GM18868 (cell line): Measurements from ENCODE around the gene INAFM2.

Source experiments
- ATAC-seq: cut with Tn5 transposase; IDR thresholded peaks from one replicate; pipeline ENCODE4 v1.9.1; 2021; ENCODE audit warnings: mild to moderate bottlenecking, moderate library complexity; ENCODE audit not compliant: unreplicated experiment

INAFM2 gene

DNA sequence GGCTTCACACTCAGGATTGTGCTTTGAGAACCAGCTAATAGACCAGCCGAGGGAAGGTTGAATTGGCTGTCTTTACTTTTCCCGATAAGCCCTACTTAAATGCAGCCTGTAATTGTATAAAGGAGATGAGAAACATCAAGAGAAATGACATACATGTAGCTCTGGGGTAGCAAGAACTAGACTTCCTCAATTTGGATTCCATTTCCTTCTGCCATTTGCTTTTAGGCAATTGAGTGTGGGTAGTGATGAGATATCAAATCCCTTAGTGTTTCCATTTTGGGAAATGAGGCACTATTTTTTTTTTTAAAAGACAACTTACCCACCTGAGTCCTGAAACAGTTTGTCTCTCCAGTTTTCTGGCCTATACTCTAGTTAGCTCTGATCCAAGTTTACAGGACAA, 2.2 kb downstream of the INAFM2 start:
- no peak for ATAC-seq

GRCh38 chr15:40327457-40327856, 4.0 kb downstream of the INAFM2 start:
- ATAC-seq: no peak

GRCh38 chr15:40328176-40328575, 4.7 kb downstream of the INAFM2 start:
- no peak for ATAC-seq

- ATAC-seq: no peak
These were observed 5.3 kb downstream of the INAFM2 start for GRCh38 chr15:40328751-40329150.

DNA sequence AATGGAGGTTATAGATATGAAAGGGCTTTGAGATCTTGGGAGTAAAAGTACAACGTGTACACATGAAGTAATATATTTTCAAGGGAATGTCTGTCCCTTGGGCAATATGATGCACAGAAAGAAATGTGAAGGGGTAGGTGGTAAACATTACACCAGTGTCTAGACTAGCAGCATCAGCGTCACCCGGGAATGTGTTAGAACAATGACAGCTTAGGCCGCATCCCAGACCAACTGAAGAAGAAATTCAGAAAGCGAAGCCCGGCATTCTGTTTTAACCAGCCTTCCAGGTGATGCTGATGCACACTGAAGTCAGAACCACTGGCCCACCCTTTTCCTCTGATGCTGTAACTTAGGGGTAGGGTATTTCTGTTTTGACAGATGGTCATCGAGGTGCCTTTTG, 6.3 kb downstream of the INAFM2 start:
- no peak for ATAC-seq

- no peak for ATAC-seq
These were observed 6.9 kb downstream of the INAFM2 start for GRCh38 chr15:40330368-40330836.

GRCh38 chr15:40331026-40331425, 7.5 kb downstream of the INAFM2 start:
- ATAC-seq: no peak

GRCh38 chr15:40331637-40332036, 8.1 kb downstream of the INAFM2 start:
- no peak for ATAC-seq

DNA sequence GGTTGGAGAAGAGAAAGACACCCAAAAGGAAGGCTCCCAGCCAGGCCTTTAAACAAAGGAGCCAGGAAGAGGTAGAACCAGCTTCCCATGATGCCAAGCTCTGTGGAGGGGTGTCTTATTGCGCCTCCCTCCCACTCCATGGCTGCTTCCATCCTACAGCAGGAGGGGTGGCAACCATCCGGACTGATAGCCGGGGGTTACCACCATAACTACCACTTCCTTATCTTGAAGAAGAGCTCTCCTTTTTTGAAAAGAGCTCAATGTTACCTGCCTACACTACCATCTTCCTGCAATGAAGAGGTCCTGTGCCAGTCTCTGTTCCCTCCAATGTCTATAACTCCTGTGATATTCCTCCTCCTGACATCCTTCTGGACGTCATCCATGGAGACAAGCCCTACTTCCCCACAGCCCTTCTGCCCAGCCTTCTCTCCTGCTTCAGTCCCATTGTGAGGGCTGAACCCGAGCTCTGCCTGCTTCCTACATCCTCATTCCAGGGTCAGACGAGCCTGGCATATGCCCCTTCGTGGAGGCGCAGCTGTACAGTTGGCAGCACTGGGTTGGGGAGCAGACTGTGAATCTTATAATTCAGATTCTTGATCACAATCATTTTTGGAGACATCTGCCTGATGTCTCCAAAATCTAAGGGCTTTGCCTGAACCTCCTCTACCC, 8.8 kb downstream of the INAFM2 start:
- no peak for ATAC-seq

- ATAC-seq: peak; percentile 41
These were observed 10.5 kb downstream of the INAFM2 start for GRCh38 chr15:40333922-40334492.

- no peak for ATAC-seq
These were observed 11.0 kb downstream of the INAFM2 start for GRCh38 chr15:40334541-40334940.

GRCh38 chr15:40334941-40335795, 11.7 kb downstream of the INAFM2 start:
- ATAC-seq: no peak

DNA sequence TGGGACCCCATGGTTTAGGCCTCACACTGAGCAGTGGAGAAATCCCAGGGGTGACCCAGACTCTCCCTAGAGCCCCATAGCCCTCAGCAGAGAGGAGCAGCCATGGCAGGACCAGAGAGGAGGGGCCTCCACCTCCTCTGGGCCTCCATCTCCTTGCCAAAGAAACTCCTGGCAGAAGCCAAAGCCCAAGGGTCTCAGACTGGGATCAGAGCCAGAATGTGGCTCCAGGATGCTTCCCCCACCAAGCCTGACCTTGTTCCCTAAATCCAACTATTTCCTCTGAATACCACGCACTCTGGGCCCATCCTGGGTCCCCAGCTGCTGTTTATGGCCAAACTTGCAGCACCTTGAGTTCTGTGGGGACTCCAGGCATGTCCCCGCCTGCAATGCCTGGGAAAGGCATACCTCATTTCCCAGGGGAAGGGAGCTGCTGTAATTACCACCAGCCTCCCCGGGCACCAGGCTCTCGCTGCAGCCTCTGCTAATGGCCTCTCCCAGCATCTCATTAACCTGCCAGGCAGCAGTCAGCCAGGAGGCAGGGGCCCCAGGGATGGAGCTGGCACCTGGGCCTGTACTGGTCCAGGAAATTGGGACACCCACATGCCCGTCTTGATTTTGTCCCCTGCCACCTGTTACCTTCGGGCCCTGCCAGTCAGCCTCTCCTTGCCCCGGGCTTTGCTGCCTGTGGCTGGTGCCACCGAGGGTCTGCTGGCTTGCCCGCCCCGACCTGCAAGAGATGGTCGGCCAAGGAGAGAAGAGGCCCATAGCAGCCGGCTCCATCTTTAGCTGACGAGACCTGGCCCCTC, 12.6 kb downstream of the INAFM2 start:
- no peak for ATAC-seq

- no peak for ATAC-seq
These were observed 13.2 kb downstream of the INAFM2 start for GRCh38 chr15:40336744-40337122.

- ATAC-seq: no peak
These were observed 14.1 kb downstream of the INAFM2 start for GRCh38 chr15:40337597-40337996.

DNA sequence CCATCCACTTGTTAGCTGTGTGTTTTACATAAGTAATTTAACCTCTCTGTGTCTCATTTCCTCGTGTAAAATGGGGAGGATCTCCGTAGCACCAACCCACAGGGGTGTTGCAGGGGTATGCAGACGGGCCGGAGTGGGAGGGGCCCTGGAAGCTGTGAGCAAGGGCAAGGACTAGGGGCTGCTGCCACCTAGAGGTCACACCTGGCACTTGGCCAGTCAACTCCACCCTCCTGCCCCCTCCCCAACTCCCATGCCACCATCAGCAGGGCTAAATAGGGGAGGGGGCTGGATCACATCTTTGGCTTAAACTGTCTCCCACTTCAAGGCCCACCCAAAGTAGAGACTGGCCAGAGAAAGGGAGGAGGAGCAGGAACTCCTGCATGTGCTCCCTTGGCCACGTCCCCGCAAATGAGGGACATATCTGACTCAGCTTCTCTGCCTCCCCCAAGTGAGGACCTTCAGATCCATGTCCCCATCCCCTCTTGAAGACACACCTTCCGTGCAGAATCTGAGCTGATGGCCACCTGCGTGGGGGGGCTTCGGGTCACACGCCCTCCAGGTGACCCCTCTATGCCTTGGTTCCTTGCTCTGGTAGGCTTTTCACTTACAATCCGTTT, 14.7 kb downstream of the INAFM2 start:
- ATAC-seq: peak; percentile 71

- no peak for ATAC-seq
These were observed 15.6 kb downstream of the INAFM2 start for GRCh38 chr15:40338921-40339620.

GRCh38 chr15:40339621-40339945, 16.1 kb downstream of the INAFM2 start:
- no peak for ATAC-seq

DNA sequence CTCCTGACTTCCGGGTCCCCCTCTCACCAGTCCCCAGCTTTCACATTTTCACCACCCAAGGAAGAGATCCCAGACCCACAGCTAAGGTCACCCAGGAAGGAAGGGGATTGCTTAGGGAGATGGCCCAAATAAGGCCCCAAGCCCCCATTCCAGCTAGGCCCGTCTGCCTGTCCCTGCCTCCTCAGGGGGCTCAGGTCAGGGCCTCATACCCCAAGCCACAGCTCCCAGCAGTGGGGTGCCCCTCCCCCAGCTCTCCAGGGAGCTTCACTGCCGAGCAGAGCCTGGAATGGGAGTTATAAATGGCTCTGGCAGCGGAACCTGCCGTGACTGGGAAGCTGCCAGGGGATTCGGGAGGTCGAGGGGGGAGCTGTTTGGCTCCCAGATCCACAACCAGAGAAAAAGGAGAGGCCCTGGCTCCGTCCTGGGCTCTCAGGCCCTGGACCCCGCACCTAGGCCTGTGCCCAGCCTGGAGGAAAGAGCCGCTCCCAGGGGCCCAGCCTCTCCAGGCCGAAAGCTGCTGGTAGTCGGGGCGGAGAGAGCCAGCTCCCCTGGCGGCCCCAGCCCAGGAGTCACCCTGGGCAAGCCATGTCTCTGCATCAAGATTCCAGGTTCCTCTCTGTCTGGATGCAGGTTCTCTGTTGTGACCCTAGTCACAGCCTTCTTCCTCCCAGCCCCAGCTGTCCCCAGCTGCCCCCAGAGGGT, 16.7 kb downstream of the INAFM2 start:
- ATAC-seq: no peak
